HG02938 (cell line): ENCODE measurements around the gene ZBTB7A.

Source experiments
- ATAC-seq: cut with Tn5 transposase; IDR thresholded peaks from one replicate; pipeline ENCODE4 v1.9.1; 2021; ENCODE audit warnings: mild to moderate bottlenecking, moderate library complexity; ENCODE audit not compliant: unreplicated experiment

The ZBTB7A gene

DNA sequence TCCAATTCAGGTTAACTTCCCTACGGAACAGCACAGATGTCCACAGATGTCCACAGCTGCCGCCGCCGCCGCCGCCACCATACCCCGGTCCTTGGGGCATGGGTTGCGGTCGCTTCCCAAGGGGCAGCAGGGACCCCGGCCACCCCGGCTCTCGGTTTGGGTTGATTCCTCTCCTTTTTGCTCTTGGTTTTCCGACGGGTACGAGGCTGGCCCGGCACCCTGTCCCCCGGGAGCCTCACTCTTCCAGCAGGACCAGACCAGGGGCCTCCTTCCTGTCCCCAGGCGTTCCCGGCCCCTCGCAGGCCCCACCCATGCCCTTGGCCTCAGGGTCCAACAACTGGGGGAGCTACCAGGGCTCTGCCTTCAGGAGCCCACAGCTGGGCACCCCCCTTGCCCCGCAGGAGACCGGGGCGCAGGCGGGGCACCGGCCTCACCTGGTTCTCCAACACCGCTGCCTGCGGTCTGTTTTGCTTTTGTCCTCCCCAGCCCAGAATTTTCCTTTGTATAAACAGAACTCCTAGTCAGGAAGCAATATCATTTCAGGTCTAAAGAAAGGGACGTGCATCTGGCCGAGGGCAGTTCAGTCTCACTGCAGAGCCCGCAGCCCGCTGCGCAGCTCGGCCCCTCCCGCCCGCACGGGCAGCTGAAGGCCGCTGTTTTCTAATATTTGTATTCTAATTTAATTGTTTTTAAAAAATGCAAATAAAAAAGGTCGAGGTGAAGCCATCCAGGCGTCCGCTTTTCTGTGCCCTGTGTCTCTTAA, 27.9 kb downstream of the ZBTB7A start:
- ATAC-seq, result no peak

DNA sequence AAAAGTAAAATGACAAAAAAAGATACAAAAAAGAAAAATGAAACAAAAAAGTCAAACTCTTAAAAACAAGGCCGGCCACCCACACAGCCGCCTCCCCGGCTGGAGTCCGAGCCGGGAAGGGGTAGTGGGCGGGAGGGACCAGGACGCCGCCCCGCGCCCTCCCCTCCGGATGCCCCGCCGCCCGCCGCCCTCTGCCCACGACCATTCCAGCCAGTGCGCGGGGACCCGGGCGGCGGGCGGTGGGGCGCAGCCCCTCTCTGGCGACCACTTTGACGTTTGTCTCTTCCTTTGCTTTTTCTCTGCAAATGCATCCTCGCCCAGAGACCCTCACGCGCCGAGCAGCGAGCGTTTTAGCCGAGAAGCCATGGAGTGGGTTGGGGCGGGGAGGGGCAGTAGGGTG, 28.6 kb downstream of the ZBTB7A start:
- no peak for ATAC-seq

DNA sequence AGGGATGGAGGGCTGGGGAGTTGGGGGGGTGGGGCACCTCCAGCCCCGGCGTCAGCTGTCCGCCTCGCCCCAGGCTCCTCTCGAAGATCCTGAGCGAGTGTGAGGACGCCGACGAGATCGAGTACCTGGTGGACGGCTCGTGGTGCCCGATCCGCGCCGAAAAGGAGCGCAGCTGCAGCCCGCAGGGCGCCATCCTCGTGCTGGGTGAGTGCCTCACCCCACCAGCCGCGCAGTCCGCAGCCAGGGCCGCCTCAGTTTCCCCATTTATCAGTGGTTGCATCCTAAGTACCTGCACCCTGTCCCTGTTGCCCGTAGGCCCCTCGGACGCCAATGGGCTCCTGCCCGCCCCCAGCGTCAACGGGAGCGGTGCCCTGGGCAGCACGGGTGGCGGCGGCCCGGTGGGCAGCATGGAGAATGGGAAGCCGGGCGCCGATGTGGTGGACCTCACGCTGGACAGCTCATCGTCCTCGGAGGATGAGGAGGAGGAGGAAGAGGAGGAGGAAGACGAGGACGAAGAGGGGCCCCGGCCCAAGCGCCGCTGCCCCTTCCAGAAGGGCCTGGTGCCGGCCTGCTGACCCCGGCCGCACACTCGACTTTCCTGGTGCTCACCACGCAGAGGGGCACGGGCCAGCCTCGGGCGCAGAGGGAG, 29.3 kb downstream of the ZBTB7A start:
- ATAC-seq, result no peak

- no peak for ATAC-seq
These were observed 30.0 kb downstream of the ZBTB7A start for GRCh38 chr19:4036576-4037300.

GRCh38 chr19:4035582-4035981, 31.1 kb downstream of the ZBTB7A start:
- no peak for ATAC-seq

- ATAC-seq, result no peak
These were observed 31.6 kb downstream of the ZBTB7A start for GRCh38 chr19:4035018-4035566.

DNA sequence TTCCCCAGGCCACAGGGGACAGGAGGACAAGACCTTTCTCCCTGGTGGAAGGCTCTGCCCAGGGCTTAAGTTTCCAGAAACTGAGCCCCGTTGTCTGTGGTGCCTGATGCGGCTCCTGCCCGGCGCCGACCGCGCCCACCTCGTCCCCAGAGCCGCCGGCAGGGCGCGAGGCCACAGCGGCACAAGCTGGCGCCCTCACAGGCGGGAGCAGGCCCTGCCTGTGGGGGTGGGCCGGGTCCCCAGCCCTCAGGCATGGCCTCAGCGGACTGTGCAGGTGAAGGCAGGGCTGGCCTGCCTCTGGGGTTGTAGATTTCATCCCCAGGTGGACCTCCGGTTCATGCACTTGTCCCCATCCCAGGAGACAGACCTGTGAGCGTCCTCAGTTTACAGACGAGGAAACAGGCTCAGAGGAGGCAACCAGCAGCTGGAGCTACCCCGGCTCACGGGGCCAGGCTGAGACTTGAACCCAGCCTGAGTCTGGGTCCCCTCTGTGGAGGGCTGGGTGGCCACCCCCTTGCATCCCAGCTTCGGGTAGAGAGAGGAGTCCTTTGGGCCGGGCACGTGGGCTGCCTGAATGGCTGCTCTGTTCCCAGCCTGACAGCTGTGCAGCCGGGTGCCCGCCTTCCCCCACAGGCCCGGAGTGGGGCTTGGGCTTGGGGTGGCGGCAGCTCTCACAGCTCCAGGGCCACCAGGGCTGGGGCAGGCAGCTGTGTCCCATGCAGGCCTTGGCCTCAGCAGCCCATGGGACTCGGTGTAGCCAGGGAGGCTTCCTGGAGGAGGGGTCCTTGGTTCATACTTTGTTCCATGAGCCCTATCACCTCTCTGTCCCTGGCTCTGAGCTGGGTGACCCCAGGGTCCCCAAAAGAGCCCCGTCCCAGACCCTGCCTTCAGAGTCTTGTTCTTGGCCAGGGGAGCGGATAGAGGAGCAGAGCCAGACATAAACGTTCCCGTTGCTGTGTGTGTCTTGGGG, 32.4 kb downstream of the ZBTB7A start:
- ATAC-seq, result no peak

- no peak for ATAC-seq
These were observed 33.4 kb downstream of the ZBTB7A start for GRCh38 chr19:4033028-4033956.

- ATAC-seq, result no peak
These were observed 34.3 kb downstream of the ZBTB7A start for GRCh38 chr19:4032436-4032835.

DNA sequence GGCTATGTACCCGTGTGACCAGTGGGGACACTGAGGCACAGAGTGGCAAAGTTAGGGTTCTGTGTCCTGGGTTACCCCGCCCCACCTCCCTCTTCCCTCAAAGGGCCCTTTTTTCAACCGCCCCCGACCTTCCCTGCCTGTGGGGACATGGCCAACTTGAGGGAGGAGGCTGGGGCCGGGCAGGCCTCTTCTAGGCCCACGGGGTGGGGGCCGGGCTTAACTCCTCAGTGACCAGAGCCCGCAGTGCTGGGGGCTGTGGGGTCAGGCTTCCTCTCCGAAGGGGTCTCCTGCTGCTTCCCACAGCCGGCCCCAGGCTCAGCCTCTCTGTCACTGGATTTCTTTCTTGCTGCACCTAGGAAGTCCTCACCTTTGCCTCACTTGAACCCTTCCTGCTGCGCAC, 35.3 kb downstream of the ZBTB7A start:
- ATAC-seq, result no peak

GRCh38 chr19:4030981-4031380, 35.7 kb downstream of the ZBTB7A start:
- no peak for ATAC-seq

GRCh38 chr19:4030552-4030951, 36.1 kb downstream of the ZBTB7A start:
- no peak for ATAC-seq

DNA sequence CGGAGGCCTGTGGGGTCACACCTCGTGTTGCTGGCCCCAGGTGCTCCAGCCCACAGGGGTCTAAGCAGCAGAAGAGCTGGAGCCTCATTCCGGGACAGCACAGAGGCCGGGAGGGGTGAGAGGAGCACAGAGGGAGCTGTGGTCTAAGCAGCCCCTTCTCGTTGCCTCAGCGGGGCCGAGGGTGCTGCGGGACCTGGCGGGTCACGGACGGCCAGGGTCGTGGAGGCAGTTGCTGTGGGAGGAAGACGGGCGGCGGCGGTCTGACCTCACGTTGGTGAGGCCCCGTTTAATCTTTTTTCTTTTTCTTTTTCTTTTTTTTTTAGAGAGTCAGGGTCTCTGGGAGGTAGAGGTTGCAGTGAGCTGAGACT, 37.5 kb downstream of the ZBTB7A start:
- no peak for ATAC-seq

DNA sequence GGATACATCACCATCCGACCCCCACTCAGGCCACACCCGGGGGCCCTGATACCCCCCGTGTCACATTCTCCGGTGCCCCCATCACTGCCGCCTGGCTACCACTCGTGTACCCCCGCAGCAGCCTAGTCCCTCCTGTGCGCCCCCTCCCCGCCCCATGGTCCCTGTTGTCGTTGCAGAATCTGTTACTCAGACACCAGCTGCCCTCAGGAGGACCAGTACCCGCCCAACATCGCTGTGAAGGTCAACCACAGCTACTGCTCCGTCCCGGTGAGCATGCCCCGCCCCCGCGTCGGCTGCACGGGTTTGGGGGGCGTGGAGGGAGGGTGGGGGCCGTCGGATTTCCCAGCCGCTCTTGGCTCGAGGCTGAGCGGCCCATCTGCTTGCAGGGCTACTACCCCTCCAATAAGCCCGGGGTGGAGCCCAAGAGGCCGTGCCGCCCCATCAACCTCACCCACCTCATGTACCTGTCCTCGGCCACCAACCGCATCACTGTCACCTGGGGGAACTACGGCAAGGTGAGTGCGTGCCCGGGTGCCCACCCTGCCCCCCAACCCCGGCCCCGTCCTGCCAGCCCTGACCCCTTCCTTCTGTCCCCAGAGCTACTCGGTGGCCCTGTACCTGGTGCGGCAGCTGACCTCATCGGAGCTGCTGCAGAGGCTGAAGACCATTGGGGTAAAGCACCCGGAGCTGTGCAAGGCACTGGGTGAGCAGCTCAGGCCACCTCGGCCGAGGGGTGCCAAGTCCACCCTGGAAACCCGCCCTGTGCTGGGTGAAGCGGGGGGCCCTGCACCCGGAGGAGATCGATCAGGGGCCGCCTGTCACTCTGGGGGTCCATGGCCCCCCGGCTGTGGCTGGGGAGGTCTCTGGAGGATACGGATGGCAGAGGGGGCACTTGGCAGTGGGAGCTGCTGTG, 38.1 kb downstream of the ZBTB7A start:
- no peak for ATAC-seq

DNA sequence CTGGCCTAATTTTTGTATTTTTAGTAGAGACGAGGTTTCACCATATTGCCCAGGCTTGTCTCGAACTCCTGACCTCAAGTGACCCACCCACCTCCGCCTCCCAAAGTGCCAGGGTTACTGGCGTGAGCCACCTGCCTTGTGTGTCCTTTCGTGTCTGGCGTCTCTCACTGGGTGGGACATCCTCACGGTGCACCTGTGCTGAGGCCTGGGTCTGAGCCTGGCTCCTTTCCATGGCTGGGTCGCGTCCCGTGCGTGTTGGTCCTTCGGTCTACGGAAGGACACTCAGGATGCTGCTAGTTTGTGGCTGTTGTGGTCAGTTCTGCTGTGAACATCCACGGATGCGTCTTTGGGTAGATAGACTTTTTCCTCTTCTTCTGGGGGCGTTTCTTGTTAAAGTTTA, 39.6 kb downstream of the ZBTB7A start:
- no peak for ATAC-seq

DNA sequence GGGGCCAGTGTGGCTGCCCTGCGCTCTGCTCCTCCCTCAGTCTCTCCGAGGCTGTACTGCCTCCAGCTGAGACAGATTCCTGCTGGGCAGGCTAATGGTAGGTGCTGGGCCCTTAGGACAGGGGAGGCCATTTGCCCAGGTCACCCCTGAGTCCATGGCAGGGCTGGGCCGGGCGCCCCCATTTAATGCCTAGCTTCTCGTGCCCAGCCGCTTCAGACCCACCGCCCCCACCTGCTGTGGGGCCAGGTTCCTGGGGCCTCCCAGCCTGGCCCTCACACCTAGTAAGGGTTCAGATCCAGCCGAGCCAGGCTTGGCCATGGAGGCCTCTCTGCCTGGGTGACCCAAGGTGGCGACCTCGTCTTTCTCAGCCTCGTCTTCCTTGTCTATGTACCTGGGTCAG, 41.4 kb downstream of the ZBTB7A start:
- ATAC-seq, result no peak

DNA sequence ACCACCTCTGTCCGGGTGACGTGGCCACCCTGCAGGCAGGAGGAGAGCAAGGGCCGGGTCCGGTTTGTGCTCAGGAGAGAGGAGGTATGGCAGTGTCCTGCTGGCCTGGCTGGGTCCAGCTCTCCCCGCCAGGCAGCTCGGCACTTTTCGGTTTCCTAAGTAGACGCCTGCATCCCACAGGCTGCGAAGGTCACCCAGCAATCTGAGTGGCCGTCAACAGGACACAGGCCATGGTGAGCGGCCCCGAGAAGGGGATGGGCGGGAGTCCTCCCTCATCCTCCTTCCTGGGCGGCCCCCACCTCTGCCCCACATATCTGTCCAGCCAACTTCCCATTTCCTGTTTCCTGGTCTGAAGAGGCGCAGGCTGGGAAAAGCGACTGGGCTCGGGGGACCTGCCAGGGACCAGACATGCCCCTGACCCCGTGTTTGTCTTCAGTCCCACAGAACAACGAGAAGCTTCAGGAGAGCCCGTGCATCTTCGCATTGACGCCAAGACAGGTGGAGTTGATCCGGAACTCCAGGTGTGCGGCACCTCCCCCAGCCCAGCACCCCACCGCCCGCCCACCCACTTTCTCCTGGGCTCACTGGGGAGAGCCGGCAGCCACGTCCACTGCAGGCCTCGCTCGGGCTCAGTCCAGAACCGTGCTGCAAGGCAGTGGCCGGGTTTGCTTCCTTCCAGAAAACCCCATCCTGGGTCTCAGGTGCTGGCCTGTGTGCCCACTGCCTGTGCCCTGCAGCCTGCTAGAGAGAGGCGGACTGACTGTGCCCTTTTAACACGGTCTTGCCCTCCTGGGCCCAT, 42.9 kb downstream of the ZBTB7A start:
- no peak for ATAC-seq

DNA sequence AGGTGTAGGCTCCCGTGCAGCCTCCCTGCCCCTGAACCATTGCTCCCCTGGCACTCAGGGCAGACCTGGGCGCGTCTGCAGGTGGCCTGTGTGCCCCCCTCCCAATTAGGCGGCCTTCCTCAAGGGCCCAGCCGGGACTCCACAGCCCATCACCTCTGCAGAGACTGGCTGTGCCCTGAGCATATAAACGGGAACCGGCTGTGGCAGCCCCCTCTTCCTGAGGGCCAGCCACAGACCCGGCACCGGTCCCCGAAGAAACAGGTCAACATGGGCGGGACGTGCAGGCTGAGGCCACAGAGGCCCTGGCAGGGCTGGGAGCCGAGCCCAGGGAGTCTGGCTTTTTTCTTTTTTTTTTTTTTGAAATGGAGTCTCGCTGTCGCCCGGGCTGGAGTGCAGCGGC, 47.1 kb downstream of the ZBTB7A start:
- ATAC-seq, result no peak
